Lung microvascular endothelial cell (primary cell): ENCODE results near the gene DSTN. TPM values are rescaled to one million over a fixed set of nuclear protein-coding genes. Genes with fewer than 3 reads are reported as not detected.
A peak's percentile ranks its signal among the peaks of the same experiment; 100 is the strongest.

ENCODE experiments used
- DNase-seq, 2 donors: peaks; one replicate each; pipeline versions ENCODE4 v3.0.0 to v3.0.0-alpha.2; 2010; ENCODE audit warnings: low read depth in 2 of 2
- total RNA-seq: library from RNA; depleted of rRNA; stranded (reverse); fragments of >200 nt; gene quantifications from 2 replicates; pipeline ENCODE4 v1.2.1, GENCODE V29; 2014

The DSTN gene
- total RNA-seq, 1 donor from 2014 or later = 59.3 TPM

DNA sequence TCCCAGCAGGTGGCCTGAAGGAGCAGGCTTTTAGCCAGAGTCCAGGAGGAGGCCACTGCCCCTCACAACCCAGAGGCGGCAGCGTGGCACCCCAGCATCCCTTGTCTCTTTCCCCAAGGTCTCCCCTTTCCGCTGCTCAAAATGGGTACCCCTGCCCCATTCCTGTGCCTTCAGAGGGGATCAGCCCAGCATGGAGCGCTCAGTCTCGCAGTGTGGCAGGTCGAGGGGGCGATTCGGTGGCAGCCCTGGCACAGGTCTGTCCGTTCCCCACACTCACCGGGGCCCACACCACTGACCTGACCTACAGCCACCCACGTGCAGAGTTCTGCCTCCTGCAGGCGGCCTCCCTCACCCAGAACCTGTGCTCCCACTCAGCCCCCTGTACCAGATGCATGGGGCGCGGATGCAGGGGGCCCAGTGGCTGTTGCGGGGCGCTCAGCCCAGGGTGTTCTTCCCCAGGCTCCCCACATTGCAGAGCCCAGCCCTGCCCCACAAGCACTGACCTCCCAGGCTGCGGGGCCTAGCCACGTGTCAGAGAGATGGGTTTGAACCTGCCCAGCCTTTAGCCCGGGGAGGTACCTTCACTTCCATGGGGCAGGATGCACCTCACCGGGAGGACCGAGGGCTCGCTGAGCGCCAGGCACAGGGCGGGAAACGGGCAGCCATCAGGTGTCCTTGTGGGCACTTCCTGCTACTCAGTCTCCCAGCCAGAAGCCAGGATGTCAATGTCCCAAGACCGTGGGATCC is 41.8 kb downstream of the DSTN start:
- no peak for DNase-seq

DNA sequence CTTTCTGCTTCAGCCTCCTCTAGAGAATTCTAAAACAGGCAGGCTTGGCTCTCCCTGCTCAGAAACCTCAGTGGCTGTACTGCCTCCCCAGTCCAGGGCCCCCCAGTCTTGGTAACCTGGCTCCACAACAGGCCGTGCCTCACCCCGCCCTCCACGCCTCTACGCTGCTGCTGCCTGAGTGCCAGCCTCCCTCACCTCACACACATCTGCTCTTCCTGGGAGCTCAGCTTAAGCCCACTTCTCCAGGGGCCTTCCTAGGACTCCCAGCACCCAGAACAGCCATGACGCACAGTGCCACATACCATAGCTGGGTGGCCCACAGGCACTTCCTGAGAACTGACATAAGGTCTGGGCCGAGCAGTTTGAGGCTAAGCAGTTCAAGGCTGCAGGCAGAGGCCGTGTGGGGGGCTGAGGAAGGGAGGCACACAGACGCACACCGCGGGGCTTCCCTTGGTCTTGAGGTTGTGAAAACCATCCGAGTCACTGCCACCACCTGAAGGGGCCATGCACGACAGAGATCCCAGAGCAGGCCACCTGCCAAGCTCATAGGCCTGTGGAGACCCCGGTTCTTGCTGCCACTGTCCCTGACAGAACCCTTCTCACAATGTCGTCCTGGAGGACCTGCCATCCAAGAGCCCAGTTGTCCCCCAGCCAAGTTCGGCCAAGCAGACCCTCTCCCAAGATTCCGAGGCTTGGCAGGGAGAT is 42.6 kb downstream of the DSTN start:
- DNase-seq = peak in 1 of 2 donors; percentile 66

DNA sequence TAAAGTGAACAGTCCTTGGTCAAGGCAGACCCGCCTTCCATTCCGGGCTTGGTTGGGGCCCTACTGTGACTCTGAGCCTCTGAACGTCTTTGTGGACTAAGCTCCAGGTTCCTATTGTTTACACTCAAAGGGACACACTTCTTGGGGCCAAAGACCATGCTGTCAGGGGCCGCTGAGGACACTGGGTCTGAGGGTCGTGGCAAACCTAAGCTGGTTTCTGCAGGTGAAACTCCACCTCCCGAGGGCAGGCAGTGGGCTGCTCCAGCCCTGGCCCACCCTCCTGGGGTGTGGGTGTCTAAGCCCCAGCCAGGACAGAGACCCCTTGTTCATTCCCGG is 43.1 kb downstream of the DSTN start:
- DNase-seq = no peak

DNA sequence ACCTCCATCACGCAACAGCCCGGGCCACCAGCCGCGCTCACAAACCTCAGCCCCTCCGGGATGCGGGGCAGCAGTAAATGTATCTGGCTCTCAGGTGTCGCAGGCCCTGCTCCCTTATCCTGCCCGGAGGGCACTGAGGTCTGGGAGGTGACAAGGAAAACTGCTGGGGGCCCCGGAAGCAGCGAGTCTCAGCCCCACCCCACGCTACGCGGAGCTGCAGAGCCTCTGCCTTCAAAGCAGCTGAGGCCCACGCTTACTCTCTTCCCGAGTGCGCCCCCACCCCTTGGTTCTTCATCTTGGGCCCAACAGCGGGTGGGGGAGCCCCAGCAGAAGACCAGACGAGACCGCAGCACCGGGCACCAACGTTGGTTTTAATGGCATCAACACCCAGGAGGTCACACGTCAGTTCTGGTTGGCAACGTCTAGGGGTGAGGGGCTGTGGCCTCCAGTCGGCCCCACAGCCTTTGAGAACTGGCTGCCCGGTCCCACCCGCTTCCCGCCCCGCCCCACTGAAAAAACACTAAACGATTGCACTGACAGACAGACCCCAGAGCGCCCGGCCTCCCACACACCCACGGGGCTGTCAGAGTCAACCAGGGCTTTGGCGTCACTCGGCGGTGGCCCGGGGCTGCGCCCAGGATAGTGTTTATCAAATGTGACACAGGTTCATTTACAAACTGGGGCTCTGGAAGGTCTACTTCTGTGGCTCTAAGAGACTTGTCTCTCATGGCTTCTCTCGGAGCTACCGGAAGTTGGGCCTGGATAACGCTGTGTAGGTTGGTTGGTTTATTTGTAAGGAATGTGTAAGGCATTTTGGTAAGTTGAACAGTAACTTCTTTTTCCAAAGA is 43.7 kb downstream of the DSTN start:
- no peak for DNase-seq

DNA sequence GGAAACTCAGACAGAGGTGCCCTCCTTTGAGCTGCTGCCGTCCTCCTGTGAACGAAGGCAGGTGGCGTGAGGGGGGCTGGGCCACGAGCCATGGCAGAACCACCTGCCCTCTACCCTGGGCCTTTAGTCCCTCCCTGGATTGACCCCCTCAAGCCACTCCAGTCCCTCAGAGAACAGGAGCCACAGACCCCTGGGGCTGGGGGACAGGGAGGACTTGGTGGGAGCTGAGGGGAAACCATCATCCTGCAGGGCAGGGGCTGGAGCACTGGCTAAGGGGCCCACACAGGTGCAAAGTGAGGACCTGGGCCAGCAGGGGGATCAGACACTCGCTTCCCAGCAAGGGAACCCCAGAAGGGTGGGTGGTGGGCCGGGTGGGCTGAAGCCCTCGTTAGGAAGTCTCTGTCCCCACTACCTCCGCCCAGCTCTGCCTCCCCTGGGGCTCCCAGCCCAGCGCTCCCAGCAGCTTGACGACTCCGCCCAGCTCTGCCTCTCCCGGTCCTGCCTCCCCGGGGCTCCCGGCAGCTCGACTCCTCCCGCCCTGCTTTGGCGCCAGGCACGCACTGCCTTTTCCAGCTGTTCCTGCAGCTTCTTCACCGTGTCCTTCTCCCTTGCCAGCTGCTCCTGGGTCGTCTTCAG is 44.4 kb downstream of the DSTN start:
- DNase-seq = peak in 1 of 2 donors; percentile 44

DNA sequence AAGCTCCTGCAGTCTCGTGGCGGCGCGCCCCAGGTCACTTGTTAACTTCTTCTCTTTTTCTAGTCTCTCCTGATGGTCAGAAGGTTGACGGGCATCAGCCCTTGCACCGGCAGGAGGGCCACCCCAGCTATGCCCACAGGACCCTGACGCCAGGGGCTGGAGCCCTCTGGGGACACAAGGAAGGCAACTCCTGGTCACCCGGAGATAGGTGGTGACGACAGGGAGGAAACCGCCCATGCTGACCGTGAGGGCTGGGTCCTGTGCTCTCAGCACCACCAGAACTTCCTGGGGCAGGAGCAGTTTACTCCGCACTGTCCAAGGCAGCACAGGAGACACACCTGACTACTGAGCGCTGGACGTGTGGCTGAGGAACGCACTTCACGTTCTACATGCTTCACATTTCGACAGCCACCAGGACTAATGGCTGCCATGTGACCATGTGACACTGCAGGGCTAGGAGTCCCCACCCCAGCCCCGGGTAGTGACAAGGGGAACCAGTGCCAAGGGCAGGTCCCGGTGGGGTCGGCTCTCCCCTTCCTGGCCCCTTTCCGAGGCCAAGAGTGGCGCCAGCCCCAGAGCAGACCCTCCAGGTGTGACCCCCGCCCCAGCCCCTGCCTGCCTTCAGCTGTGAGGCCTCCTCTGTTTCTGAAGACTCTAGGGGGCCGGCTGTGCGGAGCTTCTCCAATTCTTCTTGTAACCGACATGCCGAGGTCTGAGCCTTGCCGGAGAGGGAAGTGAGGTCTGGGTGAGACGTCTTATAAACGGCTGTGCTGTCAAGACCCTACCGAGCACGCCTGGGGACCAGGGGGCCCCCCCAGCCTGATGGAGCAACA is 45.2 kb downstream of the DSTN start:
- DNase-seq = no peak

DNA sequence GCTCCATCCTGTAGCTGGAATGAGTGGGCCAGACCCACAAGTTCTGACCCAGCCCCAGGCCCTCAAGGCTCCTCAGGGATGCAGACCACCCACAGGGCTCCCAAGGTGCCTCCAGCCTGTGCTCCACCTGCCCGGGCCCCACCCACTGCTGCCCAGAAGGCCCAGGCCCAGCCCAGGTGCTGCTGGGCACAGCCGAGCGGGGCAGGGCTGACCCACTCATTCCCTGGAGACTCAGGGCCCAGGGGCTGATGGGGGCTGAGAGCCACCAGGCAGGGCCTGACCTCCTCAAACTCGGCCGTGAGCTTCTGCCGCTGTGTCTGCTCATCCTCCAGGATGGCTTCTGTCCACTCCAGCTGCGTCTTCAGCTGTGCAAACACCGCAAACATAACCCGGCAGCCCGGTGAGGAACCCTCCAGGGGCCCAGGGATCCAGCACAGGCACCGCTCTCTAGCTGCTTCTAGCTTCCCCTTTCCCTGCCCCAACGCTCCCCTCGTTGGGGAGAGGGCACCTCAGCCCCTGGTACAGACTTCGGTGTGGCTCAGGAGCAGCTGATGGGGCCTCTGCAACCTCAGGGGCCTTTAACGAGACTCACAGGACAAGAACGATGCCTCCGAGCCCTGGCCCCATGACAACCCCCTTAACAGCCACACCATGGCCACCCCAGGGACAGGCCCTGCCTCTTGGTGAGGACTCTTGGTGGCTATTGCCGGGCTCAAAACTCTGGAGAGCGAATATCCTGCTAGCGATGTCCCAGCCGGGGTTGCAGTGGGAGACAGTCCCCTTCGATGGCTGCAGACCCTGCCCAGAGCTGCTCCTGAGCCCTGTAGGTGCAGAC is 46.0 kb downstream of the DSTN start:
- DNase-seq = no peak

DNA sequence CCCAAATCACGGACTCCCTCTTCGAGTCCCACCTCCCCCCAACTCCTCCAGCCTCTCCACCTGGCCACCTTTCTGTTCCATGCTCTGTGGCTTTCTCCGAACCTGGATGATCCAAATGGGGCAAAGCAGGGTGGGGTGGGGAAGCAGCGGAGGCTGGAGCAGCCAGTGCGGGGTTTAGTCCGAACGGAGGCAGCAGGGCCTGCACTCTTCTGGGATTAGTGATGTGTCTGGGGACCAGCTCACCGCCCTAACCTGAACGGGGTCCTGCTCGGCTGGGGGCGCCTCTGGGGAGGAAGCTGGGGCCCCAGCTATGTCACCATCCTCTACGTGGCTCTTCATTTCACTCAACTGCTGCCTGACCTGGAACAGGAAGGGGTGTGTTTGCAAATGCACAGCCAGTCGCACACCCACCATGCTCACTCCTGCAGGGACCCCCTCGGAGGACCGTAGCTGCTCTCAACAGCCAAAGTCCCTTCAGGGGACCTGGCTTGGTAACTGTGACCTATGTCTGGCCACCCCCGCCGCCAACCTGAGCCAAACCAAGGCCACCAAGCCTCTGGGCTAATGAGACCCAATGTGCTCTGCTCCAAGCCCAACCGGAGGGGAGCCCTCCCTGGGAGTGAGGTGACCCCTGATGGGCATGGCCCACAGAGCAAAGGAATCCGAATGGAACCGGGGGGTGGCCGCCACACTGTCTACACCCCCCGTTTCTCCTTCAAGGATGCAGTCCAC is 46.8 kb downstream of the DSTN start:
- DNase-seq = no peak

DNA sequence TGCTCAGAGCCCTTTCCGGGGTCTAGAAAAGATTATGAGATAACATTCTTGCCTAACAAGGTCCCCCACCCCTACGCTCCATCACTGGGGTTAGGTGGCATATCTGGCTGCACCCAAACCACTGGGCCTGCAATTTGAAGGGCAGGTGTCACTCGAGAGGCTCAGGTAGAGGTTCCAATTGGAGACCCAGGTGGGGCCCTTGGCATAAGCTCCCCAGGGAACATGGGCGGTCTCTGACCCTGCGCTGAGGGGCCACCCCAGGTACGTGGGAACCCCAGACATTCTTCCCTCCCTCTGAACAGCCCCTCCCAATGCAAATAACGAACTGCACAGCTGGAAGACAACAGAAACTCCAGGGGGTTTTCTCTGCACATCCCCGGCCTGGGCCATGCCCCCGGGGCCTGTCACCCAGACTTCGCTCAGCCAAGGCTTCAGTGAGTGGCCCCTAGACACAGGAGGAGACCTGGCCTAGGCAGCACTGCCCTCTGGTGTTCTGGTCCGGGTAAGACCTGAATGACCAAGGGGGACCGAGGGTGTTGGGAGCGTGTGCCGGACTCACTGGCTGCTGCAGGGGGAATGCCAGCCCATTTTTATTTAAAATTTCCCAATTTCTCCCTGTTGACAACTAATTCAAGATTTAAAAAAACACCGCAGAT is 47.5 kb downstream of the DSTN start:
- peak; percentile 55 to 66 for DNase-seq

DNA sequence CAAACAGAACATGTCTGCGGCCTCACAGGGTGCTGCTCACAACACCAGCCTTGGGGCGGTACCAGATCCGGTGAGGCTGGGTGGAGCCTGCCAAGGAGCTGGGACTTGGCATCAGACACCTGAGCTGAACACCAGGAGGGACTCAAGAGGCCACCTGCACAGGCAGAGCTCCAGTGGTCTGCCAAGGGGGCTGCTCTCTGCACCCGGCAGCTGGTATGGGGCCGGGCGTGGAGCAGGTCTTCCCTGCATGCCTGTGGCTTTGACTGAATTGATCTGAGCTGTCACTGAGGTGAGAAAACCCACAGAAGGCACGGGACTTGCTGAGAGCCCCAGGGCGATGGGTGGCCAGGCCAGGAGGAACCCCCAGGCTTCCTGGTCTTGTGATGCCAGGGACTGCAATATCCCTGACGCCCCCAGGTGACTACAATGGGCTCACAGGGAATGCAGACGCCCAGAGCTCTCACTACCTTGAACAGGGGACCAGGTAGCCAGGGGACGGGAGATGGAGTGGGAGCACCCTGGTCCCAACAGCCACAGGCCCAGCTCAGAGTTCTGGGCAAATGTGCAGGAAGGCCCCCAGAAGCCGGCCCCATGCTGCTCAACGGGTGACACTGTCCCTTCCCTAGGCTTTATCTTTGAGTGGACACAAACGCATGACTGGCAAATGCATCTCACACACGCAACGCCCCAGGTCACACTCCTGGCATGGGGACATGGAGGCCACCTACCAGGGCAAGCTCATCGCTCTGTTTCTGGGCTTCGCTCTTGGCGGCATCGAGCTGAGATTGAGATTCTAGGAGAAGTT is 48.2 kb downstream of the DSTN start:
- DNase-seq = no peak

DNA sequence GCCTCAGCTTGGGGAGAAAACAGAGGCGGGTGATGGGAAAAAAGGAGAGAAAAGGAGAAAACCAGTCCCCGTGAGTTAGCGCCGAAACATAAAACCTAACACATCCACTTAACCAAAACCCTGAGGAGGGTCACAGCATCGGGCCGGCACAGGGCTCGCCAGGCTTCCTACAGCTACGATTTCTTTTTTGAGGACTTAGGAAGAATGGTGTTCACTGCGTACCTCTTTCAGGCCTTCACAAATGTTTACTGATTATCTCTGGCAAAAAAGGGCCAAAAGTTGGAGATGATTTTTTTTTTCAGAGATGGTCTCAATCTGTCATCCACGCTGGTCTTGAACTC is 48.8 kb downstream of the DSTN start:
- no peak for DNase-seq

DNA sequence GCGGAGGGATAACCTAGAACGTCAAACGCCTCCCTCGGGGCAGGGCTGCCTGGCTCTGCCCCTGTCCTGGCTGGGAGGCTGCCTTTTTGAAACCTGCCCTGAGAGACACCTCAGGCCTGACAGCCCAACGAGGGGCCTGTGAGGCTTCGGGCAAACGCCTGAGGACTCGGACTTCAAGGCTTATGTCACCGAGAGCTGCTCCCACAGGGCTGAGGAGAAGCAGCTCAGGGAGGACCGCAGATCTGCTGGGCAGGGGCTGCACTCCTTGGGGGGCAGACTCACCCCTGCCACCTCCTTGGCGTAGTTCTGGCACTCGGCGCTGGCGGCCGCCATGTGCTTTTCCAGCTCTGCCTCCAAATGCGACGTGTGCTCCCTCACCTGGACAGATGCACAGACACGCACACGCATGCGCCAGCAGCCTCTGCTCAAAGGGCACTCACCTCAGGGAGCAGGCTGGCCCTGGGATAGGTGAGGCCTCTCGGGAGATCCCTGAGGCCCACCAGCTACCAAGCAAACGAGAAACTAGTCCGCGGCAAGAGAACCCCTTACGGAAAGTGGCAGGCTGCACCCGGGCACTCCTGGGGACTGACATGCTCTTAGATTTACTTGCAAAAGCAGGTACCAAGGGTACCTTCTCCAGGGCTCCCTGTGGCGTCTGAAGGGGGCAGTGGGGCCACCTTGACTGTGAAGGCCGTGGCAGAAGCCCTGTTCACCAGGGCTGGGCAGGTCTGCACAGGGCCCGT is 49.6 kb downstream of the DSTN start:
- DNase-seq = no peak

DNA sequence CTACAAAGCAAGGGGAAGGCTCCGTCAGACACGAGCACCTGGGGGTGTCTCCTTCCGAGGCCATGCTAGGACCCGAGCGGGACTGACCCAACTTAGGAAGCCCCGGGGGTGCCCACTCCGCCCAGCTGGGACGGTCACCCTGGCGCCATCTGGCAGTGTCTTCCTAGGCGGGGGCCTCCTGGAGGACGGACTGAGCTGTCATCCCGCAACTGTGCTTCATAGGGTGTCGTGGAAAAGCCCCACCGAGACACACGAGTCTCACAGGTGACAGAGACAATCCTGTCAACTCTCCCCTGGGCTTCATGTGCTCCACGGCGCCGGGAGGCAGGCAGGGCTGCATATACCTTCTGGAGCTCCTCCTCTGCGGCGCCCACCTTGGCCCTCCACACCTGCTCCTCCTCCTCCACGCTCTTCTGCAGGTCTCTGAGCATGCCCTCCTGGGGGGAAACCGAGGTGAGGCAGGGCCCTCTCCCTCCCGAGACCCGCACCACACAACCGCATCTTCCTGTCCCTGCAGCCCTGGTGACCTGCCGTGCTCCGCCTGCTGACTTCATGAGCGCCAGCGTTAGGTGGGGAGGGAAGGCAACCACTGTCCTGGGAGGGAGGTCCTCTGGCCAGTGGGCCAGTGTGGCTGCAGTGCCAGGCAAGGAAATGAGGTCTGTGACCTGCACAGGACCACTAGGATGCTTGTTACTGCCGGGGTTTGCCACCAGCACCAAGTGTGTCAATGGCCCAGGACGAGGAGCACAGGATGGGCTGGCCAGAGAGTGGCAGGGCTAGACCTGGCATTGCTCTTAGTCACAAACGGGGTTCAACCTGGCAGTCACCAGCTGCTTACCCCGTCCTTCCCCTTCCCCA is 50.7 kb downstream of the DSTN start:
- DNase-seq = no peak

DNA sequence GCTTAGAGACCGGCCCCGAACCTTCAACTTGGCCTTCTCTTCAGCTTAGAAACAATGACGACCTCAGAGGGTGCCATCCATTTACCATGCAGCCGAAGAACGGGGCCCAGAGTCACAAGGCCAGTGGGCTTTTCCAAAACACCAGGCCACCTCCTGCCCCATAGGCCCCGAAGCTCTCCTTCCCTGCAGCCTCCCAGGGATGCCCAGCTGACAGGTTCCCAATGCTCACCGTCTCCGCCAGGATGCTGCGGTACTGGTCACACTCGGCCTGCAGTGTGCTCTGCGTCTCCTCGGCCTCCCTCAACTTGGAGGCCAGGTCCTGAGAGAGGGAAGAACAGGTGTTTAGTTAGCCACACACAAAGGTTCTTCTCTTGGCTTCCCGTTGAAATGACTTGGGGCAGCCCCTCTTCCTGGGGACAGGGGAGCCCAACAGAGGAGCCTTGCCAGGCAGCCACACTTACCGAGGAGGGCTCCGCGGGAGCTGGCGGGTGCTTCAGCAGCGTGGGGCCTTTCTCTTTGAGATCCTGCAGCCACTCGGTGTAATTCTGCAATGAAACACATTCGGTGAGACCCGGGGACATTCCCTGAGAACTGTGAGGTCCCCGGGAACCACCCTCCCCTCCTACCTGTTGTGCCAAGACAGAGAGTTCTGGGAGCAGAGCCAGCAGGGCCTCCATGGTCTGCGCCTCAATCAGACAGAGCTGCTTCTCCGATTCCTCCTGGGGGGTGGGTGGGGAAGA is 51.5 kb downstream of the DSTN start:
- no peak for DNase-seq

DNA sequence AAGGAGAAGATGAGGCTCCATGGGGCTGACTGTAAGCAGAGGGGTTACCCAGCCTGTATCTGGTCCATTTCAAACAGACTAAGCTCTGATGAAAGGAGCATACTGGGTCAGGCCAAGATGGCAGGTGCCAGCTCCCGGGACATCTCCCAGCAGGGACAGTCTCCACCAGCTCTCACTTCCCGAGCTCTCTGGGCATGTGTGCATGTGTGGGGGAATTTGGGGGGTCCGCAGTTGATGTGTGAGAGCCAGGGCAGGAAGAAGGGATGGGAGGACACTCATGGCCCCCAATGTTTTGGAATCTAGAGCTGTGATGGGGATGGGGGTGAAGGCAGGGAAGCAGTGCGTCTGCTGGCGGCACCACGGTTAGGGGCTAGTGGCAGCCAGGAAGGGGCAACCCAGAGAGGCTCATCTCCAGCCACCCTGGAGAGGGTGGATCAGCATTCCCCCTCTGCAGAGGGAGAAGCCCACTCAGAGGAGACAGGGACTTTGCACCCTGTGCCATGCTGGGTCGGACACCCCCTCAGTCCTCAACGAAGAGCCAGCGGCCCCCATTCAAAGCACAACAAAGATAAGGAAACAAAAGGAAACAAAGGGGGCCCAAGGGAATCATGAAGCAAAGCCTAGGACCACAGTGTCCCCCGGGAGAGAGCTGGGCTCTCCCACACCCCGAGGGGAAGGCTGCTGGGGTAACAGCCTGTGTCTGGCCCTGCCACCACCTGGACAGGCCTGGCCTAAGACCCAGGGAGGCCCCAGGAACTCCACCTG is 52.4 kb downstream of the DSTN start:
- DNase-seq = no peak
